Measurements from ENCODE around the gene WDFY2.
"Not testable (repeated sequence)": the region's sequence is repeated elsewhere in the genome, so short reads cannot be mapped to it uniquely, and the experiment has no call there.

Gene WDFY2, protein sequence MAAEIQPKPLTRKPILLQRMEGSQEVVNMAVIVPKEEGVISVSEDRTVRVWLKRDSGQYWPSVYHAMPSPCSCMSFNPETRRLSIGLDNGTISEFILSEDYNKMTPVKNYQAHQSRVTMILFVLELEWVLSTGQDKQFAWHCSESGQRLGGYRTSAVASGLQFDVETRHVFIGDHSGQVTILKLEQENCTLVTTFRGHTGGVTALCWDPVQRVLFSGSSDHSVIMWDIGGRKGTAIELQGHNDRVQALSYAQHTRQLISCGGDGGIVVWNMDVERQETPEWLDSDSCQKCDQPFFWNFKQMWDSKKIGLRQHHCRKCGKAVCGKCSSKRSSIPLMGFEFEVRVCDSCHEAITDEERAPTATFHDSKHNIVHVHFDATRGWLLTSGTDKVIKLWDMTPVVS

DNA sequence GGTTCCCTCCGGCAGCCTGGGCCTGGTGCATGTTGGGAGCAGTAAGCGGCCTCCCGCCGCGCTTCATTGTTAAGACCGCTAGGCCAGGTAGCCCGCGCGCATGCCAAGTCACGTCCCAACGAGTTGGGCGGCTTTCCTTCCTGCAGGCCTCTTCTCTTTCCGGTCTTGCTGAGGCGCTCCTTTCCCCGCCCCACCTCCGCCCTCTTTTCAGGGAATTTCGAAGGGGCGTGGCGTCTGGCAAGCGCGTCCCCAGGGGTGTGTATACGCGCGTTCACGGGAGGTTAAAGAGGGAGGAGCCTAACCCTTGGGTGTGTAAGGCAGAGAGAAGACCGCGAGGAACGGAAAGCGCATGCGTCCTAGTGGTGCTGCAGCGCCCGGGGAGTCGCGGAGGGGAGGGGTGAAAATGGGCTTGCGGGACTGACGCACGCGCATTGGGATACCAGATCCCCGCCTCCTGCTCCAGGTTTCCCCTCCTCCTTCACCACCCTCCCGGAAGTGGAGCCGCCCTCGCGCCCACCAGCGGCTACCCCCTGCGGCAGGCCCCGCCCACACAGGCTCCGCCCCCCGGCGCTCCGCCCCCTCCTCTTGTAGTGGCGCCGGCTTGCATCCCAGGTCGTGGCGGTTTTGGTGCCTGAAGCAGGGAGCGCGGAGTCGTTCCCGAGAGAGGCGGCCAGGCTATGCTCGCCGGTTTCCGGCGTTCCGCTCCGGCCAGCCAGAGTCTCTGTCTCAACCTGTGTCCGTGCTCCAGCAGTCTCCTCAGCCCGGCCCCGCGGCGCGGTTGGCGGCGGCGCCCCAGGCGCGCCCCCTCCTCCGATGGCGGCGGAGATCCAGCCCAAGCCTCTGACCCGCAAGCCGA, at the start of gene WDFY2:
WDFY2 (plus strand) TSS at position 588 of the 856 bp plus-strand sequence; CDS start at position 814, 226 bp downstream.
- DNase-seq, result peak; percentile 100

DNA sequence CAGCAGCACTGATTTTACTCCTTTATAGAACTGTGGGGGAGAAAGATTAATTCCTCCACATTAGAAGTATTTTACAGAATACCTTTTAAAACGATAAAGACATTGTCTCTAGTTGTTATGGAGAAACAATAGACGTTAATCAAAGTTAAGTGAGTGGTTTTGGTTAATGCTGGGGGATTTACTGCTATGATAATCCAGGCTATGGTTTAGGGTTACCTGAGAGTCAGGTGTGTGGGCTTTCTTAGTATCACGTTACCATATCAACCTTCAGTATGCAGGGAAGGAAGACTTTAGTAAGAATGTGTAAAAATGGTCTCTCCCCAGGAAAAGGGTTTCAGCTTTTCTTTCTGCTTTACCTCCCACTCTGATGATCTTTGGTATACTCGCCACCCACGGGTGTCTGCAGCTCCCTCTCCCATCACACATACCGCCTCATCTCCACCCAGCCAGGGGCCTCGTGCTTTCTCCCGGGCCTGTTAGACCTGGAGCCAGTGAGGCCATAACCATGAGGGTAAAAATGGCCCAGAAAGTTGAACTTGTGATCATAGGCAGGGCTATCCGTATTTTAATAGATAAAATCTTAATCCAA, 45.6 kb upstream of the WDFY2 start:
- DNase-seq, result no peak

DNA sequence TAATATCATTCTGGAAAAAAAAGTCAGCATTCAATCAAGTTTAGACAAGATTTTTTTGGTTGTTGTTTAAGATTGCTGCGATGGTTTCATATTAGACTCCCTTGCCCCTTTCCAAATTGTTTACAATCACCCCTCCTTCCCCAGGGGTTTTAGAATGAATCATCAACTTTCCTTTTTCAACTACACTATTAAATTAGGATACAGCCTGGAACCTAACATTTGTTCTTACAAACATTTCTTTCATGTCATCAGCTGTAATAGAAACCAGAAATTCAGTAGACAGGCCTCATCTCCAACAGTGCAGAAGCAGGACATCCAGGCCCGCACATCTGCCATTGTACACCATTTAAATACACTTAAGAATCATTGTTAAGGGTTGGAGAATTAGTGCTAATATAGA, 44.4 kb upstream of the WDFY2 start:
- no peak for DNase-seq

DNA sequence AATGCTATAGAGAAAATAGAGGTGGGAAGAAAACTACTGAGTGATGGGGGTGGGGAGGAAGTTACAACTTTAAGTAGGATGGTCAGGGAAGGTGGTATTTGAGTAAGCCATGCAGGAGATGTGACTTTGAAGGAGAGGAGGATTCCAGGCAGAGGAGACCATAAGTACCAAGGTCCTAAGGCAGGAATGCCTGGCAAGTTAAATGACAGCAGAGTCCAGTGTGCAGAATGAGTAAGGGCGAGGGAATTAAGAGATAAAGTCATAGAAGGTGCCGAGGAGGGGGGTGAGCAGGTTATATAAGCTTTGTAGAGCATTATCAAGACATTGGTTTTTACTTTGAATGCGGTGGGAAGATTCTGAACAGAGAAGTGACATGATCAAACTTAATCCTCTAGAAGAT, 43.2 kb upstream of the WDFY2 start:
- DNase-seq, result no peak

DNA sequence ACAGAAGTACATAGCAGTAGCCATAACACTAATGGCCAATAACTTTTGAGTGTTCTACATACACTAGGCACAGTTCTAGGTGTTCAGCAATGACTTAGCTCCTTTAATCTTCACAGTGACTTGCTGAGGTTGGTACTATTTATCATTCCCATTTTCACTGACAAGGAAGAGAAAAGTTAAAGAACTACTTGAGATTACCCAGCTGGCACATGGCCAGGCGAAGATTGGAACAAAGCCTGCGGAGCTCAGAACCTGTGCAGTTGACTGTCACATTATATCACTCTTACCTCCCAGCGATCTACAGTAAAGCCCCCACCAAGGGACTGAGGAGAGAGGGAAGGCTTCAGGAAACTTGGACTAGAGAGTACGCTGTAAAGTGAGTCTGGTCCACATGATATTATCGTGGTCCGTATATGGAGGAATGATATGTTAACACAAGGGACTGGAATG, 42.4 kb upstream of the WDFY2 start:
- no peak for DNase-seq

DNA sequence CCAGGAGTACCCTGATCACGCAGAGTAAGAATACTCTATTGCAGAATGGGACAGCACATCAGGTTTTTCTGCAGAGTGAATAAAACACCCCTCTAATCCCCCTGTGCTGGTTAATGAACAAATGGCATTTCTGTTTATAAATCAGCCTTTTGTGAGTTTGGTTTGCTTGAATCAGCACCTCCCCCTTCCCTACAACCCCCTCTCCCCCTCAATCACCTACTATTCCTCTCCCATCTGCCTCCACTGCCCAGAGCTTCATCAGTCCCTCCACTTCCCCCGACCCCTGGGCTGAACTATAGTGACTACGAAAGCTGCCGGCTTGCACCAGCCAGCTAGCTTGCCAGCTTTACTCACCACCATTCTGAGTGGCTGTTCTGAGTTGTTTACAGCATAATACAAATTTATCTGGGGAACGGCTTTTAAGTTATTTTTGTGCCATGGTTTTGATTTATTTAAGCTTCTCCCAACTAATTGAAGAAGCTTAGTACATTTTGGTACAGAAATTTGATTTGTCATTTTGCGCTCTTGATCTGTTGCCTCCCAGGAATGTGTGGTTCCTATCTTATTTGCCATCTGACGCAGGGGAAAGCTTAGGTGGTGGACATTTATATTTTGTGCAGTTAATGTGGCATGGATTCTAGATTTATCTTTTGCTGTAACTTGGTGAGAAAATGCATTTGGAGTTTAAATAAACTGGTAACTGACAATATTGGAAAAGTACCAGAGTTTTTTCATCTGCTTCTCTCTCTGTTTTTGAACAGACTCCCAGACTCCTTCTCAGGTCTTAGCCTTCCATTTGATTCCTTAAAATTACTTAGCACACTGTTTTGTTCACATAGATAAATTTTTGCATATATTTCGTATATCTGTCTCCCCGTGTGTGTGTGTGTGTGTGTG, 41.7 kb upstream of the WDFY2 start:
- no peak for DNase-seq

DNA sequence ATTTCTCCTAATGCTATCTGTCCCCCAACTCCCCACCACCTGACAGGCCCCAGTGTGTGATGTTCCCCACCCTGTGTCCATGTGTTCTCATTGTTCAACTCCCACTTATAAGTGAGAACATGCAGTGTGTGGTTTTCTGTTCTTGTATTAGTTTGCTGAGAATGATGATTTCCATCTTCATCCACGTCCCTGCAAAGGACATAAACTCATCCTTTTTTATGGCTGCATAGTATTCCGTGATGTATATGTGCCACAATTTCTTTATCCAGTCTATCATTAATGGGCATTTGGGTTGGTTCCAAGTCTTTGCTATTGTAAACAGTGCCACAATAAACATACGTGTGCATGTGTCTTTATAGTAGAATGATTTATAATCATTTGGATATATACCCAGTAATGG, 38.8 kb upstream of the WDFY2 start:
- not testable (repeated sequence) for DNase-seq

DNA sequence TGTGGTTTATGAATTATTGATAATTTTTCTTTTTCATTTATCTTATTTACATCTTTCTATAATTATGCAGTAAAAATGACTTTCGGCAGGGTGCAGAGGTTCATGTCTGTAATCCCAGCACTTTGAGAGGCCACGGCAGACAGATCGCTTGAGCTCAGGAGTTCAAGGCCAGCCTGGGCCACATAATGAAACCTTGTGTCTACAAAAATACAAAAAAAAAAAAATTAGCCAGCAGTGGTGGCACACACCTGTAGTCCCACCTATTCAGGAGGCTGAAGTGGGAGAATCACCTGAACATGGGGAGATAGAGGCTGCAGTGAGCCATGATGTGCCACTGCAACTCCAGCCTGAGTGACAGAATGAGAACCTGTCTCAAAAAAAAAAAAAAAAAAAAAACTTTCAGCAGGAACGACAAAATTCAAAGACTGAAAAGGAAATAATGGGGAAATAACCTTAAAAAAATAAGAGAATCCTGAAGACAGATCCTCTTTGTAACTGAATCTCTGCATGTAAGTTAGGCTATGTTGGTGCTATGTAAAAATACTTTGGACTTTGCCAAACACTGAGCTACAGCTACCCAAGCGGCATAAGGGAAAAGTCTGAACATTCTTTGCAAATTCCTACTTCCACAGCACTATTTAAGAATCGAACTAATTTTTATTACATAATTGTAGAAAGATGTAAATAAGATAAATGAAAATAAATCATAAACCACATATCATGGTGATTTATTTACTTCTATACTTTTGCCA, 36.7 kb upstream of the WDFY2 start:
- no peak for DNase-seq

DNA sequence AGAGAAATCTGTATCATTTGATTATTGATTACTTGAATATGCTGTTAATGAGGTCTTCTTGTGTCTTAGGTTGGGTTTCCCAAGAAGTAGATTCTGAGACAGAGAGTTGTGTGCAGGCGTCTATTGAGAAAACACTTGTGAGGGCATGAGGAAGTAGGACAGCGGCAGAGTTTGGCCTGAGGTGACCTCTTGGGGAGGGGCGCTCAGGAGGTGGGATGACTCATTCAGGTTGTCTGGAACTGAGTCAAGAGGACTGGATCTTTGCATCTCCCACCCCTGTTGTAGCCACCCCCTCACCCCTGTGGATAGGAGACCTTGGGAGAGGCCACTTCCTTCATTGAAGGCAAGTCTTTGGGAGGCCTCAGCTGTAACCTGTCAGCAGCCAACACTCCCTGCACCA, 35.2 kb upstream of the WDFY2 start:
- no peak for DNase-seq

DNA sequence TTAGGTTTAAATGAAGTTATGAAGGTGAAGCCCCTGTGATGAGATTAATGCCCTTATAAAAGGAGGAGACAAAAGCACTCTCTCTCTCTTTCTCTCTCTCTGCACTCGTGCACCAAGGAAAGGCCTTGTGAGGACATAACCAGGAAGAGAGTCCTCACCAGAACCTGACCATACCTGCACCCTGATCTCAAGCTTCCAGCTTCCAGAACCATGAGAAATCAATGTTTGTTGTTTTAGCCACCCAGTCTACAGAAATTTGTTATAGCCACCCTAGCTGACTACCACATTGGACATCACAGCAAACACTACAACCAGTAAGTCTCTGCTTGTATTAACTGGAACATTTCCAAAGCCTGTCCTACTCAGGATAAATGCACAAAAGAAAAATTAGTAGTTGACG, 34.7 kb upstream of the WDFY2 start:
- DNase-seq, result no peak

DNA sequence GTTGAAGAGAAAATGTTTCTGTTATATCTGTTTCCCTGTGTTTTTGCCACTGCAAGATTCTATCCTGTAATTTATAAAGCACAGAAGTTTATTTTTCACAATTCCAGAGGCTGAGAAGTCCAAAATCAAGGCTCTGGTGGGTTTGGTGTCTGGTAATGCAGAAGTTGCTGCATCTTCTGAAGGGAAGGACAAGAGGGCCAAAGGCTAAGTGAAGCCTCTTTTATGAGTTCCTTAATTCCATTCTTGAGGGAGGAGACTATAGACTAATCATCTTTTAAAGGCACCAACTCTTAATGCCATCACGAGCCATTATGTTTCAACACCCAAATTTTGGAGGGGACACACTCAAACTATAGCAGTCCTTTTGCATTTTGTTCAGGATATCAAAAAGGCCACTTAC, 34.1 kb upstream of the WDFY2 start:
- no peak for DNase-seq

DNA sequence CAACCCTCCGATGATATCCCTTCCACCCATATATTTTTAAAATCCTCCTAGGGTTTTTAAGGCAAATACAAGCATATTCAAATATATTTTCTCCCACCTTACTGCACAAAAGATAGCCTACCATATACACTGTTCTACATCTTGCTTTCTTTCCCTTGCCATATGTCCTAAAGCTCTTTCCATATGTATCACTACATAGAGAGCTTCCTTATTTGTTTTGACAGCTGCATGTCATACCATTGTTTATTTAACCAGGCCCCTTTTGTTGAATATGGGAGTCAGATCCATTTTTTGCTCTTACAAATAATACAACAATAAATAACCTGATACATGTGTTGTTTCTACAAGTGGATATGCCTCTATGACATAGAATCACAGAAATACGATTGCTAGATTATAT, 32.8 kb upstream of the WDFY2 start:
- no peak for DNase-seq

DNA sequence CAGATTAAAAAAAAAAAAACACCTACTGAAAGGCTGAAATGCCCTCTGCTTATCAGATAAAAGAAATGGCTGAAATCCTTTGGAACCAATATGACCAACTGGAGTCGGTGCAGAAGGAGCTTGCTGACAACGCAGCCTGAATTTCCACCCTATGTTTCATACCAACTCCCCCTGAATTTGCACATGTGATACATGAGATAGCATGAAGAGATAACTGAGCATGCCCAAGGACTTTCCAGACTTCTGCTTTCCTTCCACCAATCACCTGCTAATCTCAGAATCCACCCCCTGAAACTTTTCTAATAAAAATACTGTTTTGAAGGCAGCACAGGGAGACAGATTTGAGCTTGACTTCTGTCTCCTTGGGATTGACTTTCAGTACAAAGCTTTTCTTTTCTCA, 32.2 kb upstream of the WDFY2 start:
- DNase-seq, result no peak

DNA sequence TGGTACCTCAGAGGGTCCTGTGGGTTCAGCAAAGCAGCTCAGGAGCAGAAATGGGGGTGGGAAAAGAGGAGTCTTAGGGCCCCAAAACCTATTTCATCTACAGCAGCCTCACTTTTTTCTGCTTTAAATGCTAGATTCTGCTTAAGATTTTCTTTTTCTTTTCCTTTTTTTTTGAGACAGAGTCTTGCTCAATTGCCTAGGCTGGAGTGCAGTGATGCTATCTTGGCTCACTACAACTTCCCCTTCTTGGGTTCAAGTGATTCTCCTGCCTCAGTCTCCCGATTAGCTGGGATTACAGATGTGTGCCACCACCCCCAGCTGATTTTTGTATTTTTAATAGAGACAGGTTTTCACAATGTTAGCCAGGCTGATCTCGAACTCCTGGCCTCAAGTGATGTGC, 30.7 kb upstream of the WDFY2 start:
- DNase-seq, result no peak

DNA sequence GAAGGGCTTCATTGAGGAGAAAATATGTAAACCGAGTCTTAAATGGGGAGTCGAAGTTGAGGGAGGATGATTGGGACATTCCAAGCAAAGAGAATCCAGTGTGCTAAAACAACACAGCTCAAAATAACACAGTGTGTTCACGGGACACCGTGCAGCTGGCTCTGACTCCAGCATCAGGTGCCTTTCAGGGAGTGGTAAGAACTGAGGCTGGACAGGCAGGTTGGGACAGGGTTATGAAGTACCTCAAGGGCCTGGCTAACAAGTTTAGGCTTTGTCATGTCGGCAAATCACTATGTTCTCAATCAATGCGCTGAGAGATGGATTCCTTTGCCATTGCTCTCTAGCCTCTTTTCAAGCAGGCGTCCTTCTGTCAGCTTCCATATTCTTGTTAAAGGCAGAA, 27.5 kb upstream of the WDFY2 start:
- DNase-seq, result no peak

DNA sequence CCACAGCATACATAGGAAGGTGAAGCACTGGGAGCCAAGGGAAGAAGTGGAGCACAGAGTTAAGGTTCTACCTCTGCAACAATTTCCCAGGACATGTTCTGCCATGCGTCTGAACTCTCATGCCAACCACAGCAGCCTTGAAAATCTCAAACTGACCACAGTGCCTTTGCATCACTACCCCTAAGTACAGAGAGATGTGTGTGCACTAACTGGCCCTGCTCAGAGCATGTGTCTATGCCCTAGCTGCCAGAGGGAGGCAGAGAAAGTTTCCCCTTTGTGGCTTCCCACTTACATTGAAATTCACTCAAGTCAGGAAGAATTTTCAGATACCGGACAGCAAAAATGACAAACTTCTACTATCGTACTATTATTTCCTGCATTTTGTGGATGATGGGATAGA, 26.8 kb upstream of the WDFY2 start:
- DNase-seq, result no peak

DNA sequence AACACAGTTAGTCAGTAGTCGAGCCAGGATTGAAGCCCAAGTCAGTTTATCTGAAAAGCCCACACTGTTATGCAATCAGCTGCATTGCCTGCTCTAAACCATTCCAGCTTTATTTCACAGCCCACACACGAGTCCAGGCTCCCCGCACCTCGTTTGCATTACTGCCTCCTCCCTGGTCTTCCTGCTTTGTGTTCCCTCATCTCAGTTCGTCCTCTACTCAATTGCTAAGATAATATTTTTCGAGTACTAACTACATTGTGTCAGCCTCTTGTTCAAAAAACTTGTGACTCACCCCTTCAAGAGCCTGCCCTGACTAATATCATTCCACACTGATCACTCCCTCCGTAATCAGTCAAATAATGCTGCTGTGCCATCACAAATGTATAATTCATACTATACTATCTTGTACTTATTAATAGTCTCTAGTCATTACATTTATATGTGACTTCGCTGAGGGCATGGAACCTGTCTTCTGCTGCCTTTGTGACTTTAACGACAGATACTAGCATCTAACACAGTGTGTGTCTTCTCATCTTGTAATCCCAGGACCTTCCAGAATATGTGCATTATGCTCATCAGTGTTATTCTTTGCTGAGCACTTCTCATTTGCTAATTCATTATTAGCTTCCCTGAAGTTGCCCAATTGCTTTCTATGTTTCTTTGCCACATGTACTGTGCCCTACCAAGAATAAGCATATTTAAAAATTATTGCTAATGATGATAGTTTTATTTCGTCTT, 26.2 kb upstream of the WDFY2 start:
- DNase-seq, result no peak

DNA sequence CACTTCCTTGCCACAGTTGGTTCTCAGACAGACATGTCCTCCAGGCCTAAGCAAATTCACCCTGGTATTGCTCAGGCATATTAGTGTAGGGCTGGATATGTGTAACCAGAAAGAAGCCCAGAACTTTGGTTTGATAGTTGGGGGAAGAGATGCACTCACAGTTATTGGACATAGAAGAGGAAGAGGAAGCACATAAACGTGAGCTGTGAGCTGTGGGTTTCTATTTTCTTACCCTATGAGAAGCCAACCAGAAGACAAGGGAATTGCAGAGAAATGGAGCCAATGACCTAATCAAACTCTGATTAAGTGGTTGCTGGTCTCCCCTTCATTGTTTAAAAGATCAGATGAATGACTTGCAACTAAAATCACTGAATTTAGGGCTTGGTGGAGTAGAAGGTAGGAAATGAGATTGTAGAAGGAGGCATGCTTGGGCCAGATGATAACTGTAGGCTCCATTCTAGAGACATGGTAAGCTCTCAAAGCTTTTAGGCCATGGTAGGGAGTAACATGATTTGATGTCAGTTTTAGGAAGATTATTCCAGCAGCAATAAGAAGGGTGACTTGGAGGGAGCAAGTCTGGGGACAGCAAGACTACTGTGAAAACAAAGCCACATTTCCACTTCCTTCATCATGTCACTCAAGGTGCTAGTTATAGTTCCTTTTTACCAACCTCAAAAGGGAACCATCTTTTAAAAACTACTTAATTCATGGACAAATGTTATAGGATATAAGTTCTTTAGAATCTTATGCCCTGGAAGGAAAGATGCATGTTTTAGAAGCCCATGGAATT, 24.1 kb upstream of the WDFY2 start:
- DNase-seq, result no peak

DNA sequence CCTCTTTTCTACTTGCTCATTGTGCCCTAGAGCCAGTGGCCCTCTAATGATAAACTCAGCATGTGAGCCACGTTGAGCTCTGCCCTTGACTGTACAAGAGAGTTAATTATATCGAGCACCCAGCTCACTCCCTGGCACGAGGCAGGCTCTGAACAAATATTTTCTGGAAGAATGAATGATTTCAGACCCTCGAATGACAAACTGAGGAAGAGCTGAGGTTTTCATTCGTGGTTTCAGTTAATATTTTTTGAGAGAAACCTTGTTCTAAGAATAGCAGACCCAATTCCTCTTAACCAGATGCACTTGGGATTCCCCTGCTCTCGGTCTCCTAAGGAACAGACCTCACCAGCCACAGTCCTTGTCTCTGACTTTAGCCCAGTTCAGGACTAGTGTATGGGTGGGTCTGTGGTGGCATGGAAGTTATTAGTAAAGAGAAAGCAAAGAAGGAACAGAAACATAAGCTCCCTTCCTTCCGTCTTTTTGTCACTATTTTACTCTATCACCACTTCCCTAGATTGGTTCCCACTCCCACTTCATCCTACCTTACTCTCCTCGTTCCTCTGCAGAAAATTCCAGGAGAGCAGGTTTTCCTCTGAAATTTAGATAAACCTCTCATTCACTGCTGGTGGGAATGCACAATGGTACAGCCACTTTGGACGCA, 22.1 kb upstream of the WDFY2 start:
- DNase-seq, result no peak

DNA sequence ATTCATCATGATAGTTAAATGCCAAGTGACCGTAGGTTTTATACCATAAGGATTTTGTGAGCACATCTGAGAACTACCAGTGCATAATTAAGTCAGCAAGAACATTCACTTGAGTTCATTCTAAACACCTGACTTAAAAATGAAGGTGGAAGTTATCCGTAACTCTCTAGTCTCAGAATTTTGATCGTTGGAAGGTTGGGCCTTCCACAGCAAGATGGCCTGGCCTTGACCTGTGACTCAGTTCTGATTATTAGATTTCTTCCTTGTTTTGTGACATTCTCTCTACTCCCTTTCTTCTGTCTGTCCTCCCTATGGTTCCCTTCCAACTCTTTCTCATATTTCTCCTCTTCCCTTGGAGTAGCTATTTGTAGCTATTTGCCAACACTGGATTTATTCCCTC, 20.0 kb upstream of the WDFY2 start:
- DNase-seq, result no peak

All from activated effector memory CD4-positive, alpha-beta T cell treated with anti-CD3 and anti-CD28 coated beads, Interleukin-2, amount 50 U/mL, for 16 hours (primary cell).